Inflammatory macrophage treated with lipopolysaccharide for 4 hours (primary cell): ENCODE results near the gene IBSP.

ENCODE experiments used
- DNase-seq: peaks from one replicate; pipeline ENCODE4 v3.0.0-alpha.2; 2020

Gene IBSP

DNA sequence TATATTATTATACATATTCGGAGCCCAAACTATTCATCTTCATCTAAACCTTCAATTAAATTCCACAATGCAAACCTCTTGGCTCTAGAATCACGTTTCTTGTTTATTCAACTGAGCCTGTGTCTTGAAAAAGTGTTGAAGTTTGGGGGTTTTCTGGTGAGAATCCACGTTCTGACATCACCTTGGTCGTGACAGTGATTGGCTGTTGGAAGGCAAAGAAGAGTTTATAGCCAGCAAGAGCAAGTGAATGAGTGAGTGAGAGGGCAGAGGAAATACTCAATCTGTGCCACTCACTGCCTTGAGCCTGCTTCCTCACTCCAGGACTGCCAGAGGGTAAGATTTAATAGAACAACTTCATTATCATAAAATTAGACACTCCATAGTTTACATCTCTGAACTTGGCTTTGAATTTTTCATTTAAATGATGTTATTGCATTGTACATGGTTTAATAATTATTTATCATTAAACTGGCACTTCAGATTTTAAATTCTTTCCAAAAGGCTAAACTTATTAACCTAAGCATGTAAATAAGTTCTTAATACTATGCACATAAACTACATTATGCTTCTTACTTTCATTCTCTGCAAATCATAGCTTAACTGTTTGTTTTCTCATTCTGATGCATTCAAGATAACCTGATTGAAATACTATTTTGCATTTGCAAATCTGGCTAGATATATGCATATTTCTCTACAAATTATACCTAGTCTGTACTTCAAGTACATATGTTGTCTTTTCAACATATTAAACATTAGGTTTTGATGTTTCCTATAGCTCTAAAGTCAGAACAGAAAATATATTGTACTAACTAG is at the start of gene IBSP:
TSS of gene IBSP (plus strand) at position 254 of the 813 bp plus-strand sequence. CDS start 2,808 bp downstream, outside the sequence.
- DNase-seq: no peak

GRCh38 chr4:87749883-87750282 is 49.5 kb upstream of the IBSP start:
- no peak for DNase-seq

DNA sequence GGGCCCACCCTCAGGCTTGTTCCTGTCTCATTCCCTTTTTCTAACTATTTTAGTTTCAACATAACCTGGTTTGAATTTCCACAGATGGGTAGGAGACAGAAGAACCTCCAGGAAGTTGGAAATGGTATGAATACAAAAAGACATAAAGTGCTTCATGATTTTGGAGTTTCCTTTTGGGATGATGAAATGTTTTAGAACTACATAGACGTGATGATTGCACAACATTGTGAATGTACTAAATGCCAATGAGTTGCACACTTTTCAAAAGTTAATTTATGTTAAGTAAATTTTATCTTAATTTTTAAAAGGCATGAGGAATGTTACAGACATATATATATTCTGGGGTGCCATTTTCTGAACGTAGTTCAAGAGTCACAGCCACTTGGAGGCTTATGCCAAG is 41.1 kb upstream of the IBSP start:
- peak; percentile 37 for DNase-seq

DNA sequence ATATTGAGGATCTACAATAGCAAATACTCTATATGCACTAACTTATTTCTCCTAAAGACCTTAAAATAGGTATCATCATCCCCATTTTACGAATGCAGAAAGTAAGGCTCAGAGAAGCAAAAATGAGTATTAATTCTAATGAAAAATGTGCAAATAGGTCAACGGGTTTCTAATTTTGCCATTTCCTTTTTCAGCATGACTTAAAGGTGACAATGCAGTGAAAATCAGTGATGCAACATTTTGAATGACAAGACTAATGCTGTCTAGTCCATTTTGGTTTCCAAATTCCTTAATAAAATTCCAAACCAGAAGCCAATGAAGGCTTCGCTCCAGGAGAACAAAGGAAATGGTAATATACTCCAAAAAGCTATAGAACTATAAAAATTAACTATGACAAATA is 37.0 kb upstream of the IBSP start:
- DNase-seq: peak; percentile 65

DNA sequence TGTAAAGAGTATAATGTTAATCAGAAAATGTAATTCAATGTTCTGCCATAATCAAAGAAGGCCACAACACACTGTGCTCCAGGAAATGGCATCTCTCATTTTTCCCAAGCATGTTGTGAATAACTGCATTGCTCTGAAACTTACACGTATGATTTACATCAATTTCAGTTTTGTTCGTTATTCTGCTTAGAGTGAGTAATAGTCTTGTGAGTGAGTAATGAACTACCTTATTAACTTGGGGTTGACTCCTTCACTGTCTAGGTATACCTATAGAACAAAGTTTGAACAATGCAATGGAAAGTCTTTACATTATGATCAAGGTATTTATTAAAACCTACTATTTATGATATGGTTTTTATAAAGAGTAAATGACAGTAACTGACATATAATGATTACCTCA is 17.8 kb upstream of the IBSP start:
- no peak for DNase-seq

DNA sequence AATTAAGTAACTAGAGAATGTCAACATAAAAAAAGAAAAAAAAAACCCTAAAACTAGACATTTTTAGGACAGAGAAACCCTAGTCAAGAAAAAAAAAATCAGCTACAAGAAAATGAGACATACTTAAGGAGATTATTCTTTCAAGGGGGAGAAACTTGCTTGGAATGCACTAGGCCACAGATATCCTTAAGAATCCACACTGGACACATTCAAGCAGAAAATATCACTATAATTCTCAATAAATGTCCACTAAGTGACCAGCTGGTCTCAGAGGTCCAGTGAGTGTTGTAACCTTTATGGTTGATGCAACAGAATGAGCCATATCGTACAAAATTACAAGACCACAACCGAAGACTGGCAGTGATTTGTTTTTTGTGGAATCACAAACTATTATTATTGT is 15.6 kb upstream of the IBSP start:
- DNase-seq: no peak

DNA sequence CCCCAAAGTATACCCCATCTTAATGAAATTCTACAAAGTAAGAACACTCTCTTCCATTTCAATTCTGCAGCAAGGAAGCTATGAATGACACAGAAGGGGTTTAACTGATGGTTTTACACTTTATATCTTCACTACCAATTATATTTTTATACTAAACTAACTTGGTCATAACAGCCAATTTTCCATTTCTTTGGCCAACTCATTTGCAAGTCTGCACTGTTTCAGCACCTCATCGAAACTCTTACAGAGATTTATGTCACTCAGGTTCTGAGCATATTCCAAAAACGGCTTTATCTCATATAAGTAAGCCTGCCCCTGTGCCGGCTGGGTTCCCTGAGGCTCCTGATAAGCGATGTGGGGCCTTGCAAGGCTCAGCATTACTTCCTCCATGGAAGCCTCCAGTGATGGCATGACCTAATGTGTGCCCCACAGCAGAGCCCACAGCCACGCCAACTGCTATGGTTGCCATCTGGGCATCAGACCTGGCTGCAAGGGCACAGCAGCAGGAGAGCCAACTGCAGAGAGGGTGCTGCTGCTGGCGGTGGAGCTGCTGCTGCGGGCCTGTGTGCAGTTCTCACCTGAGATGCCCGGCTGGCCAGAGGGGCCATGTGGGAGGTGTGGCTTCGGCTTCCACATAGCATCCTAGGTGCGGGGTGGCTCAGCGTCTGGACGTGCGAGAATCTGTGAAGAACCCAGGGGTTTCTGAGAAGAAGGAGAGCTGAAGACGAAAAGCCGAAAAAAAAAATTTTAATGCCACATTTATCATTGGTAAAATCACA is 13.4 kb upstream of the IBSP start:
- DNase-seq: no peak

GRCh38 chr4:87802858-87803257 is 3.5 kb downstream of the IBSP start:
- DNase-seq: no peak

- DNase-seq: no peak
These were observed 4.1 kb downstream of the IBSP start for GRCh38 chr4:87803421-87803820.

- DNase-seq: no peak
These were observed 5.5 kb downstream of the IBSP start for GRCh38 chr4:87804871-87805270.

GRCh38 chr4:87805971-87806370 is 6.6 kb downstream of the IBSP start:
- DNase-seq: peak; percentile 64

GRCh38 chr4:87806520-87806919 is 7.2 kb downstream of the IBSP start:
- no peak for DNase-seq

DNA sequence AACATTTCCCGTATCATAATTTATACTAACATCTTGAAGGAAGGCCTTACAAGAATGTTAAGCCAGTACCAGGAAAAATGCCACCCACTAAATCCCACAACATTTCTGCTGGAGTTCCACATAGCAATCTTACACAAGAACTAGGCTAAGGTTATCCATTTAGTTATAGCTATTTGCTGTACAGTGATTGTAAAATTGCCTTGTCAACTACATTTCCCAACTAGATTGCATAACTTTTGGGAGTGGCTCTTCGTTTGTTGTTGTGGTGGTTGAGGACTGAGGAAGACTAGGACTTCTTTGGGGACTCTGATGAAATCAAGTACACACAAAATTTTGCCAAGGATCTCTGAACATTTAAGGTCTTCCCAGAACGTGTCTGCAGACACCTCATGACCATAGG is 8.0 kb downstream of the IBSP start:
- peak; percentile 74 for DNase-seq

DNA sequence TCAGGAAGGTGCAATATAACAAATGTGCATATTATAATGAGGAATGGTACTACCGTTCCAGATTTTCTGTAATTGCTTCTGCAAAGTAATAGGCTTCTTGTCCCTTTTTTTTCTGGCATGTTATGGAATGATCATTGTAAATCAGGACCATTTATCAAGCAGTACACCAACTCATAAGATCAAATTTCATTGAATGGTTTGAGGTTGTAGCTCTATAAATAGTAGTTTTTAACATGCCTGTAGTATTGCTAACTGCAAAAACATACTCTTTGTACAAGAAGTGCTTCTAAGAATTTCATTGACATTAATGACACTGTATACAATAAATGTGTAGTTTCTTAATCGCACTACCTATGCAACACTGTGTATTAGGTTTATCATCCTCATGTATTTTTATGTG is 12.6 kb downstream of the IBSP start:
- no peak for DNase-seq

- DNase-seq: no peak
These were observed 20.0 kb downstream of the IBSP start for GRCh38 chr4:87819281-87819919.

GRCh38 chr4:87823200-87823599 is 23.8 kb downstream of the IBSP start:
- no peak for DNase-seq

GRCh38 chr4:87823724-87824123 is 24.4 kb downstream of the IBSP start:
- no peak for DNase-seq

DNA sequence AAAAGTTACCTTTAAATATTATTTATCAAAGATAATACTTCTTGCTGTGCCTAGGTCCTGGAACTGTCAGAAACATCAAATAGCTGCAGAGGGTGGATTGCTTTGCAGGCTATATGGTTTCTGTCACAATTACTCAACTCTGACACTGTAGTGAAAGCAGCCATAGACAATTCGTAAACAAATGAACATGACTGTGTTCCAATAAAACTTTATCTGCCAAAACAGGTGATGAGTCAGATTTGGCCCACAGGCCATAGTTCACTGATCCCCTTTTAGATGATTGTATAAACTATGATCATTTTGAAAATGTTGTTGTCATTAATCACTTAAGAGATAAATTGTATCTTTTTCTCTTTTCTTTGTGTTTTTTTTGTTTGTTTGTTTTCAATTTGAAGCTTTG is 25.0 kb downstream of the IBSP start:
- no peak for DNase-seq

- DNase-seq: no peak
These were observed 33.3 kb downstream of the IBSP start, which contains the start of gene MEPE for GRCh38 chr4:87832669-87833068. TSS of gene MEPE (plus strand) at chr4:87832969. CDS start at chr4:87834715, 1,746 bp downstream.

DNA sequence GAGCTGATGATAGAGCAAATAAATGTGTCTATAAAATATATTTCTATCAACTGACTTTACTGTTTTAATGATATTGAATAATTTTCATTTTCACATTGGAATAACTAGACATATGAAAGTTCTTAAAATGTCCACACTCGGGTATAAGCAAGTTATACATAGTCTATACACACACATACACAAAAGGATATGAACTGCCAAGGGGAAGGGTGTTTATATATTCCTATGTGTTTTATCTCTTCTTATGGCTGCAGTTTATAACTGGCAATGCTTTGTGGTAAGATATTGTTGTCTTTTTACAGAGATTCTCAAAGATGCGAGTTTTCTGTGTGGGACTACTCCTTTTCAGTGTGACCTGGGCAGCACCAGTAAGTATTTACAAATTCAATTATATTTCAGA is 35.0 kb downstream of the IBSP start:
- DNase-seq: no peak

DNA sequence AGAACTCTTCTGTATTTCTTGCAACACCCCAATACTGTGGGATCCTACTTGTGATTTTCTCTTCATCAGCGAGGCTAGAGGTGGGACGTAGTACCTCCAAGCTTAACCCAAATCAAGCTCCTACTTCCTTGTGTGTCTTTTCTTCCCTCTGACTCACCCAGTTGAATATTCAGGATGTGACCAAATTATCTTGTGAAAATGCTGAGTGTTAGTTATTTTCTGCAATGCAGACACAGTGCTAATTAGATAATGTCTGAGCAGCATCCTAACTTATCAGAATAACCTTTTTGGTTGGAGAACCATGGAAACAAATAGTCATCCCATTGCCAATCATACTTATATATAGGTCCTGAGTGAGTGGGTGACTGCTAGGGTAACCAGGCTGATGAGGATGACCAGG is 35.8 kb downstream of the IBSP start:
- DNase-seq: peak; percentile 53

- DNase-seq: no peak
These were observed 36.4 kb downstream of the IBSP start for GRCh38 chr4:87835743-87836142.

- DNase-seq: no peak
These were observed 38.9 kb downstream of the IBSP start for GRCh38 chr4:87838205-87838604.
